HepG2 (cell line): ENCODE results near the gene IER2. TPM values are rescaled to one million over a fixed set of nuclear protein-coding genes. Genes with fewer than 3 reads are reported as not detected.

Source experiments
- AHR ChIP-seq: IDR thresholded peaks from 2 replicates; pipeline ENCODE4 v1.6.1; 2018; ENCODE audit warnings: missing genetic modification reagents, missing compliant biosample characterization
- CCDC6 ChIP-seq: sonication (generic); formaldehyde crosslinking; IDR thresholded peaks from 2 replicates; pipeline ENCODE4 v1.8.1; 2022; ENCODE audit warnings: mild to moderate bottlenecking, missing genetic modification reagents, moderate library complexity
- EEA1 ChIP-seq: sonication (generic); formaldehyde crosslinking; IDR thresholded peaks from 2 replicates; pipeline ENCODE4 v1.5.1; 2020; ENCODE audit warnings: mild to moderate bottlenecking, missing genetic modification reagents, borderline replicate concordance
- PHF8 ChIP-seq: sonication (generic); formaldehyde crosslinking; IDR thresholded peaks from 2 replicates; pipeline ENCODE4 v1.5.0; 2020; ENCODE audit warnings: missing genetic modification reagents
- RAD21 ChIP-seq: fragments of 450-650 bp; formaldehyde crosslinking; IDR thresholded peaks from 2 replicates; pipeline ENCODE4 v1.5.0; 2020; ENCODE audit warnings: mild to moderate bottlenecking
- TMF1 ChIP-seq: sonication (generic); formaldehyde crosslinking; IDR thresholded peaks from 2 replicates; pipeline ENCODE4 v1.8.1; 2022; ENCODE audit warnings: low read depth, missing genetic modification reagents
- ZKSCAN5 ChIP-seq: sonication (generic); formaldehyde crosslinking; IDR thresholded peaks from 2 replicates; pipeline ENCODE4 v1.5.1; 2020; ENCODE audit warnings: mild to moderate bottlenecking, missing genetic modification reagents
- ZNF142 ChIP-seq: sonication (generic); formaldehyde crosslinking; IDR thresholded peaks from 2 replicates; pipeline ENCODE4 v1.4.0; 2020; ENCODE audit warnings: missing genetic modification reagents
- ZNF317 ChIP-seq: sonication (generic); formaldehyde crosslinking; IDR thresholded peaks from 2 replicates; pipeline ENCODE4 v1.5.0; 2020; ENCODE audit warnings: mild to moderate bottlenecking, missing genetic modification reagents
- ZNF792 ChIP-seq: IDR thresholded peaks from 2 replicates; pipeline ENCODE4 v1.6.1; 2016
- ZSCAN21 ChIP-seq: sonication (generic); formaldehyde crosslinking; IDR thresholded peaks from 2 replicates; pipeline ENCODE4 v1.8.0; 2022; ENCODE audit warnings: mild to moderate bottlenecking, missing genetic modification reagents, moderate library complexity, borderline replicate concordance
- polyA plus RNA-seq, 8 experiments: library from polyadenylated mRNA; depleted of rRNA in 3 of 8; stranded (reverse) in 7 of 8; unstranded in 1 of 8; fragments of >200 nt; fragmentation: Illumina TruSeq in 4 of 8; extraction: Trizol in 4 of 8; gene quantifications; 2 replicates each; pipeline versions ENCODE4 v1.2.1 to v1.2.3, GENCODE V29; 2011 to 2016; ENCODE audit warnings: low read depth in 4 of 8, missing spikeins in 1 of 8, mixed read lengths in 1 of 8; ENCODE audit not compliant: insufficient read depth in 1 of 8
- total RNA-seq, 5 experiments: library from RNA; depleted of rRNA; stranded (reverse); fragments of >200 nt; fragmentation: Illumina TruSeq; extraction: Trizol; gene quantifications; 2 replicates each; pipeline ENCODE4 v1.2.3, GENCODE V29; 2016; ENCODE audit warnings: low read depth in 1 of 5

The IER2 gene
- total and polyA plus RNA-seq, 2 of the 13 experiments (the other 11 are each of a cell fraction or from before 2014, with no cell fraction given) = 10.1 to 14.3 TPM

- TF ChIP-seq CCDC6 (CRISPR knock-in tag) = peak; percentile 70
- no peak for TF ChIP-seq TMF1 (CRISPR knock-in tag)
- 0 out of 2 replicates have a peak, but pooled peaks have one; percentile 10 for TF ChIP-seq ZNF792 (CRISPR knock-in tag)
- TF ChIP-seq ZKSCAN5 (CRISPR knock-in tag) = no peak
- no peak for TF ChIP-seq AHR (CRISPR knock-in tag)
- no peak for TF ChIP-seq ZSCAN21
- peak; percentile 7; the same call in 1 of the 2 replicates for TF ChIP-seq RAD21
- TF ChIP-seq PHF8 (CRISPR knock-in tag) = peak; percentile 16; the same call in 1 of the 2 replicates
- no peak for TF ChIP-seq EEA1 (CRISPR knock-in tag)
- TF ChIP-seq ZNF317 (CRISPR knock-in tag) = 0 out of 2 replicates have a peak, but pooled peaks have one; percentile 27
- 0 out of 2 replicates have a peak, but pooled peaks have one; percentile 9 for TF ChIP-seq ZNF142 (CRISPR knock-in tag)
Measured at GRCh38 chr19:13117772-13118423, 32.3 kb upstream of the IER2 start, which contains the start of gene NACC1 (continued).
